ENCODE data around the gene HDAC8. TPM values are rescaled to one million over a fixed set of nuclear protein-coding genes. Genes with fewer than 3 reads are reported as not detected.

Gene HDAC8
- total and polyA plus RNA-seq, 8 donors: 8.5 to 21.6 (median 14.6) TPM

GRCh38 chrX:72536542-72536941 lies 36.1 kb downstream of the HDAC8 start:
- 68 to 89% methylated on average over 1 of the region's 1 CpG for WGBS, 2 donors

GRCh38 chrX:72532366-72532765 lies 40.3 kb downstream of the HDAC8 start:
- TF ChIP-seq CTCF (IDR thresholded peaks at IDR 0.05): no peak
- intact Hi-C loops (cut with DNase I): no loop called here
- Histone ChIP-seq H3K36me3 (no peaks in the 10 kb centered on the region), H3K27ac (no peak overlapping the region), H3K4me3 (no peak overlapping the region), H3K9me3 (no peaks in the 10 kb centered on the region), H3K4me1 (no peaks in the 10 kb centered on the region), H3K27me3 (peaks cover 0 to 5% (median 0%) of the 10 kb centered on the region in 4 donors)
- ATAC-seq (no peak), DNase-seq (no peak), FAIRE-seq (no peak)
- WGBS, 2 donors: 92 to 94% methylated on average over 3 of the region's 3 CpGs

More at GRCh38 chrX:72536542-72536941, 36.1 kb downstream of the HDAC8 start:
- intact Hi-C loops (cut with DNase I): no loop called here
- H3K27me3 ChIP-seq: no peaks in the 10 kb centered on the region
- H3K4me3 ChIP-seq: no peak overlapping the region
- no peaks in the 10 kb centered on the region for H3K9me3 ChIP-seq
- H3K36me3 ChIP-seq: no peaks in the 10 kb centered on the region
- FAIRE-seq (no peak), DNase-seq (no peak), ATAC-seq (no peak)
- H3K27ac ChIP-seq: no peak overlapping the region
- H3K4me1 ChIP-seq: no peaks in the 10 kb centered on the region
- no peak for TF ChIP-seq CTCF (IDR thresholded peaks at IDR 0.05)

GRCh38 chrX:72526534-72527508 lies 45.8 kb downstream of the HDAC8 start:
- H3K27me3 ChIP-seq: peaks cover 0 to 5% (median 0%) of the 10 kb centered on the region in 4 donors
- H3K4me3 ChIP-seq: no peak overlapping the region
- DNase-seq: no peak
- no peaks in the 10 kb centered on the region for H3K36me3 ChIP-seq
- FAIRE-seq: no peak
- intact Hi-C loops (cut with DNase I): no loop called here
- 73 to 88% methylated on average over 6 of the region's 6 CpGs for whole genome bisulfite sequencing, 2 donors
- no peaks in the 10 kb centered on the region for H3K9me3 ChIP-seq
- H3K4me1 ChIP-seq: no peaks in the 10 kb centered on the region
- no peak overlapping the region for H3K27ac ChIP-seq
- no peak for ATAC-seq
- no peak for TF ChIP-seq CTCF (IDR thresholded peaks at IDR 0.05)

DNA sequence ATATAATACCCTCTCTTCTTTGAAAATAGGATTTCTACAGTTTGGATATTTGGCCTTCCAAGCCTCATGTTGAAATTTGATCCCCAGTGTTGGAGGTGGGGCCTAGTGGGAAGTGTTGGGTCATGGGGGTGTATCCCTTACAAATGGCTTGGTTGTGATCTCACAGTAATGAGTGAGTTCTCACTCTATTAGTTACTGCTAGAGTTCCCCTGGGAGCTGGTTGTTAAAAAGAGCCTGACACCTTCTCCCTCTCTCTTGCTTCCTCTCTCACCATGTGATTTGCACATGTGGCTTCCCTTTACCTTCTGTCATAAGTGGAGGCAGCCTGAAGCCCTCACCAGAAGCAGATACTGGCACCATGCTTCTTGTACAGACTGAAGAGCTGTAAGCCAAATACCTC lies 73.9 kb downstream of the HDAC8 start:
- FAIRE-seq: no peak
- Histone ChIP-seq H3K4me3 (no peak overlapping the region), H3K27me3 (peaks cover 0 to 5% (median 0%) of the 10 kb centered on the region in 4 donors), H3K4me1 (no peaks in the 10 kb centered on the region), H3K36me3 (no peaks in the 10 kb centered on the region), H3K27ac (no peak overlapping the region), H3K9me3 (no peaks in the 10 kb centered on the region)
- DNase-seq: no peak
- no peak for TF ChIP-seq CTCF (IDR thresholded peaks at IDR 0.05)
- intact Hi-C loops (cut with DNase I): no loop called here
- ATAC-seq: no peak

DNA sequence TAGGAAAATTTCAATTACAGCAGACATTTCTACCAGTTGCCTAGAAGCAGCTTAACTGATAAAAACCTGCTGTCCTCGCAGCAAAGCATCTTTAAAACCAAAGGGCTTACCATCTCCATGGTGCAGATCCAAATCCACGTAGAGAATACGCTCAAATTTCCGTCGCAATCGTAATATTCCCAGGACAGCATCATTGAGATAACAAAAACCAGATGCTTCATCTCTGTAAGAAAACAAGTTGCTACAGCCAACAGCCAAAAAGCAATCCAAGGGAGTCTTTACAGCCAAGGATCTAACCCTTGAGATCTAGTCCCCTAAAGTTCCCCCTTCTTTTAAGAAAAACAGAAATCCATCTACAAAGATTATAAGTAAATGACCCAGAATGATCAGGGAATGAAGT lies 77.6 kb downstream of the HDAC8 start:
- H3K4me3 ChIP-seq: no peak overlapping the region
- intact Hi-C loops (cut with DNase I): no loop called here
- H3K27ac ChIP-seq: no peak overlapping the region
- no peaks in the 10 kb centered on the region for H3K4me1 ChIP-seq
- ATAC-seq: no peak
- no peak for TF ChIP-seq CTCF (IDR thresholded peaks at IDR 0.05)
- FAIRE-seq: no peak
- no peaks in the 10 kb centered on the region for H3K9me3 ChIP-seq
- H3K27me3 ChIP-seq: peaks cover 0 to 5% (median 0%) of the 10 kb centered on the region in 4 donors
- H3K36me3 ChIP-seq: no peaks in the 10 kb centered on the region
- WGBS, 2 donors: 84 to 89% methylated on average over 6 of the region's 6 CpGs
- DNase-seq: no peak

Measured in pancreas (tissue), 10 donors.